ENCODE data around the gene C2CD4C.

GRCh38 chr19:378706-379105 is 30.2 kb downstream of the C2CD4C start:
- TF ChIP-seq CTCF (conservative IDR thresholded peaks at IDR 0.05; ENCODE audit: low read depth, low read length) (no peak), EZH2 (IDR thresholded peaks at IDR 0.05; ENCODE audit: borderline replicate concordance, low read depth, low read length, poor library complexity, severe bottlenecking) (no peak)

Measured in A673 (cell line).